GM21786 (cell line): ENCODE measurements around the gene THSD4.
"Not testable (repeated sequence)": the region's sequence is repeated elsewhere in the genome, so short reads cannot be mapped to it uniquely, and the experiment has no call there.

Experiments
- ATAC-seq: cut with Tn5 transposase; IDR thresholded peaks from one replicate; pipeline ENCODE4 v1.9.1; 2021; ENCODE audit not compliant: unreplicated experiment

Gene THSD4

DNA sequence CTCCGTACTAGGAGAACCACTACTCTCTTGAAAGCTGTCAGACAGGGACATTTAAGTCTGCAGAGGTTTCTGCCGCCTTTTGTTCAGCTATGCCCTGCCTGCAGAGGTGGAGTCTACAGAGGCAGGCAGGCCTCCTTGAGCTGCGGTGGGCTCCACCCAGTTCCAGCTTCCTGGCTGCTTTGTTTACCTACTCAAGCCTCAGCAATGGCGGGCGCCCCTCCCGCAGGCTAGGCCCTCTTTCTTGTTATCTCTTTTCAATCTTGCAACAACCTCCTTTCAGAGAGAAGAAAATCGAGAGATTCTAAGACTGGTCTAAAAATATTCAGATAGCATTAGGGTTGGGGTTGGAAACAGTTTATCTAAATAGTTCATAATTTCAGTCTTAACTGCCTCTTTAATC, 257.5 kb downstream of the THSD4 start:
- not testable (repeated sequence) for ATAC-seq

DNA sequence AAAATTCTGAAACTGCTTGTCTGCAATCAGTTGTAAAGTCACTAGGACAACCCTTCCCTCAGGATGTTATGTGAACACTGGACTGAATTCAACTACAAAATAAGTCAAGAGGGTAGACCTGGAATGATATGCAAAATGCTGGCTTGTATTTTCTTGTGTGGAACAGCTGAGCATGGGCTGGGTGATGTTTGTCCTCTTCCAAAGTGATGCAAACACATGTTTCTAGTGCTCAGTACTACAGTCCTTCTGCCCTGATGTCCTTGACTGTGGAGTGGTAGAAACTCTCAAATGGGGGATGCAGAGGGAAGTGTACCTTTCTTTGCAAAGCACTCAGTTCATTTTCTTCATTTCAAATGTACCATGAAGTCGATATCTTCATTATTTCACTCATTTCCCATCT, 258.6 kb downstream of the THSD4 start:
- no peak for ATAC-seq

DNA sequence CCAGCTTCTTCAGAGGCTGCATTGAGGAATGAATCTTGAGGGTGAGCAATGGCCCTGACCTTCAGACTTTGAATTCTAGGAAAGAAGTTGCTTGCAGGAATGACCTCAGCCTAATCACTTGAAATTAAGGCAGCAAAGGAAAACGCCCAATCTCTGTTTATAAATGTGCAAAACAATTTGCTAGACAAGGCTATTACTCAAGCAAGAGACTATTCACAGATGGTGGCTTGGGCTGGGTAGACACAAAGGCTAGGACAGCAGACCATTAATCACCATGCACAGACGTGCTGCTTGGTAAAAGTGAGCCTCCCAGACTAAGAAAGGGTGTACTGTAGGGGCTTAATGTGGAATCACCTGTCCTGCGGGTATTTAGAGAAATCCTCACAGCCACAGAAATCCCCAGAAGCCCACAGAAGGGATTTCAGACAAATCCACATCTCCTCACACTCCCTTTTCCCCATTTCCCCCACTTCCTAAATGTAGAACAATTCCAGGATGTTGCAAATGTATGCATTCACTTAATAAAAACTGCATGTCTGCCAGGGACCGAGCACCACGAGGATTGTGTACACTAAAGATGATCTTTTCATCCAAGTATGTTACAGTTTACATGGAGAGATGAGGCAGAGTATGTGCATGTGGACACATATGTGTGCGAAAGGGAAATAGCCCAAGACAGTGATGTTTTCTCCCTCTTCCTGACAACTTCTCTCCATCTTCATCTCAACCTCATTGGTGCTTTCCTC, 259.5 kb downstream of the THSD4 start:
- no peak for ATAC-seq

DNA sequence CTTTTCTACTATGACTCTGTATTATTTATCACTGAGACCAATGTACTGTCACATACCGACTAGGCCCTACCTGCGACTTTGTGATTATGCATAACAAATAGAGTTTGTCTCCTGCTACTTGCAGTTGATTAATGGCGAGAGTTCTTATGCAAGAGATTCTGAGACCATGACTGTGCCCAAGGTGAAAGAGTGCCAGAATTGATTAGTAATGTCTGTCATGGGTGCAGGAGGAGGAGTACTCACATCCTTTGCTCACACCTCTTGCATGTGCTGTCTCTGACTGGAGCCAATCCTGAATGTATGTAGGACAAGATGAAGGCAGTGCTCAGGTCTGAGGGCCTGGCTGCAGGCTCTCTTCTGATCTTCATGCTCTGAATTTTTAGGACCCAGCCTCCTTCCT, 260.7 kb downstream of the THSD4 start:
- no peak for ATAC-seq

DNA sequence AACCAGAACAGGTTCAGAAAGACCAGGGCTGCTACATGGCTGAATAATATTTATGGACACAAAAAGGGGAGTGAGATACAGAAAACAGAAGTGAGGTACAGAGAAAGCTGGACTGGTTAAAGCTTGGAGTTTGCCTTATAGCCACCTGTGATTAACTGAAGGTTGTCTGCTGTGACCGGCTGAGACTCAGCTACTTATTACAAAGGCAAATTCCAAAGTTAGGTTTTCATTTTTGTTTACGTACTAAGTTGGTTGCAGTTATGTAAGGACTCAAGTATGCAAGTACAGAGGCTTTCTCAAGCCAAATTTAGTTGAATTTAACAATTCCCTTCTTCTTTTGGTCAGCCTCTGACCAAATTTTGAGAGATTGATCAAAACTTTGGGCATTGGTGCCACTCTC, 264.6 kb downstream of the THSD4 start:
- ATAC-seq, result no peak

DNA sequence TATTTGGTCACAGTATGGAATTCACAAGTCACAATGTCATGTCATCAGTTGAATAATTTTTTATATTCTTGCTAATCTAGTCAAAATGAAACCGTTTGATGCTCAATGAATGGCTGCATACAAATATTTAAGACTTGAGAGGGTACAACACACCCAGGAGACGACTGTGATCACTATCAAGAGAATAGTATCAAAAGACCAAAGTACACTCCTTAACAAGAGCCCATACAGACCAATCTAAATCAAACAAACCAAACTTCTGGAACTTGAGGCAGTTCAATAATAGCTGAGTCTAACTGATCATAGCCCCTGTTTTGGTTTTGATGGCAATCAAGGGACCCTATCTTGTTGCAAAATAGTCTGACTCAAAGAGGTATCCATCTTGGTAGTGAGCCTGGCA, 265.1 kb downstream of the THSD4 start:
- ATAC-seq, result no peak

DNA sequence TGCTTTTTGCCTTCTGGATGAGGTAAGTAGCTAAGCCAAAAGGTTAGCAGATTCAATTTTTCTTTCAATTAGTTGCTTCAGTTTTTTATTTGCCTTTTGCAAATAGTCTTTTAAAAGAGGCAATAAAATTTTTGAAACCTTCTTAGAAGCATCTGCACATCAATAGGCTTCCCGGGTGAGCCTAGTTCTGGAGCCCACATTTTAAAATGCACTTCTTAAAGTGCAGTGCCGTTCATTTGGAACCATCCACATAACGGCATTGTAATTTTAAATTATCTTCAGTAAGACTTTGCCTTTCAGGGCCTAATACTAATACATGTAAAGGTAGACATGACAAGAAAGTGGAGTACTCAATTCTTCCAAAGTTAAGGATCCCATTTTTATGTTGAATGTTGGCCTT, 269.2 kb downstream of the THSD4 start:
- ATAC-seq, result no peak

DNA sequence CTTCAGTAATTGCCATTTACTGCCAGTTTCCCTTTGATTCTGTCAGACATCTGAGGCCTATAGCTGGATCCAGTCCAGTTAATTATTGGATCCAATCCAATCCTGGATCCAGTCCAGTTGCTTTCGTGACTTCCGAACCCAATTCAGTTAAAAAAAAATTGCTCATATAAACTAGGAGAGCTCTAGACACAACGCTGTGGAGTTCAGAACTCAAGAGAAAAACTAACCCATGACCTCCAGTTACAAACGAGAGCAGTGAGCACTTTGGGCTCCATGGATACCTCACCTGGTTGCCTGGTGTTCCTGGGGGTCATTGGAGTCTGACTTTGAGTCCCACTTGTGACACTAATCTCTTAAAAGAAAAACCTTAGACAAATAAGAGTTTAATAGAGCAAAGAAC, 269.8 kb downstream of the THSD4 start:
- ATAC-seq, result no peak

DNA sequence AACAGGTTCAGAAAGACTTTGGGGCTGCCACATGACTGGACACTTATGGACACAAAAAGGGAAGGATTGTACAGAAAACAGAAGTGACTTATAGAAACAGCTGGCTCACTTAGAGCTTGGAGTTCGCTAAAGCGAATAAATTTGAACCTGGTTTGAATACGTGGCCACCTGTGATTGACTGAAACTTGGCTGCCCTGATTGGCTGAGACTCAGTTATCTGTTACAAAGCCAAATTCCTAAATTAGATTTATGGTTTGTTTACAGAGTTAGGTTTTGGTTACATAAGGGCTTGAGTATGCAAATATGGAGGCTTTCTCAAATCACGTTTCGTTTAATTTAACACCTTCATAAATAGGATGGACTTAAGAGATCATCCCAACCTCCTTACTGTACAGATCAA, 270.2 kb downstream of the THSD4 start:
- no peak for ATAC-seq

DNA sequence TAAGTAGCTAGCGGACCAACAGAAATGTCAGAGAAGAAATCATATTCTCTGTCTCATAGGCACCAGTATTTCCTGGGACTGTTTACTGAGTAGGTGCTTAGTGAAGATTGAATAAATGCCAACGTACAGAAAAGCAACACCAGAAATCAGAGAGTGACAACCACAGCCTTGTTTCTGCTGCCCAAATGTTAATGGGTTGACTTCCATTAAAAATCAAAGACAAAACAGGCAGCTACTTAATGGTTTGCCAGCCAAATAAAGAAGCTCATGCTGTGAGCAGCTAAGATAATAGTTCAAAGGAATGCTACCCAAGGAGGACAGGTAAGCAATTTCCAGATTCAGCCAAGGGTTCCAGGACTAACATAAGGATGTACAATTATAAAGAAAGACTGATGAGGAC, 270.7 kb downstream of the THSD4 start:
- no peak for ATAC-seq

DNA sequence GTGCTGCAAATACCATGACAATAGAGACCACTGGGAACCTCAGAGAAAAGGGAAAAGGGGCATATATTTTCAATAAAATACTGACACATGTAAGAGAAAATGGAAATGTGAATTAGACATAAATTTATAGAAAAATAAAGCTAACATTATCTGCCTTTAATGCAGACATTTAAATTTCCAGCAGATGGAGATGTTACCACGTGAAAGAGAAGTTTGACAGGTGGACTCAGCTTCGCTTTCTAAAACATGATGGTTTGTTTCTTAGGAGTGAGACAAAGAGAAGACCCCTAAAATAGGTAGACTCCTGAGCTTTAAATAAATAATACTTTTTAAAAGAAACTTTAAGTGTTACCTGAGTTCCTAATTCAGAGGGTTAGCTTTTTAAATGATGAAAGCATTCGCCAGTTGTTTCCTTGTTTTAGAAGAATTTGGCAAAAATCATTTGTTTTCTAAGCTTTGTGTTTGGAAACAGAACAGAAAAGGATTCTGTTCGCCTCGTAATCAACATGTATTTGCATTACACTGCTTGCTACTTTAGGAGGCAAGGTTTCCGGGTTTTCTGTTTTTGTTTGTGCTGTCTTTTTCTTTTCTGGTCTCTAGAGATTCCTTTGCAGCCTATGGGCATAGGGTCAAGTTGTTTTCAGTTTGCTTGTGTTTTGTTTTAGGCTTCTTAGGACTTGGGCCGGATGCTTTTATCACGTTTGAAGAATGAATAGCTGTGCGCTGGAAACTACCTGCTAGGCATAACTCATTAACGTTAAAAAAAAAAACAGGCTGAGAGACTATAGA, 271.4 kb downstream of the THSD4 start:
- ATAC-seq, result no peak

DNA sequence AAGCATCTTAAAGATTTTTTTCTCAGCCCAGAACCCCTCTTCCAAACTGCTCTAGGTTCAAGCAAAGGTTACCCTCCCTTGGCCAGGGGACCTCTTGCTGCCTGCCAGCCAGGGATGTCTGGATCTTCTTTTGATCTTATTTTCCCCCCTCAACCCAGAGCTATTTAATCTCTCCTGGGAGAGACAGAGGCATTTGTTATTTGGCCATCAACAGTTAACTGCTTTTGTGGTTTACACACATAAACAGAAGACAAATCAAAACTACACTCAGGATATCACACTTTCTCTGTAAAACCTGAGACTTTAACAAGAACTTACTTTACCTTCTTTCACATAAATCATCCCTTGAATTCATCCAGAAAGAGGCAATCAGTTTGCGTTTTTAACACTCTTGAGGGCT, 272.5 kb downstream of the THSD4 start:
- no peak for ATAC-seq

DNA sequence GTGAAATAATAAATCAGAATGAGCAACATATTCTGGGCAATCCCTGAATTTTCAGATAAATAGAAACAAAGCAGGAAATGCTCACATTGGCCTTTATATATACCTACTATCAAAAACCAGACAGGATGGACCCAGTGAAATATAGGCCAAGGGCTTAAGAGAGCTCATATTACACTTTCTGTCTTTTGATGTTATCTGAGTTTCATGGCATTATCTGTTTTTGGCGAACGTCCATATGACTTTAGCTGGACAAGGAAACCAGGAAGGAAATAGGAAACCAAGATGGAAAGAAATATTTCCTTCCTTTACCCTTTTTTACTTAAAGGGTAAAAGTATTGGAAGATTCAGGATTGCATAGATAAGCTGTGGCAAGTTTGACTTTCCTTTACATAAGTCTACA, 274.8 kb downstream of the THSD4 start:
- no peak for ATAC-seq

DNA sequence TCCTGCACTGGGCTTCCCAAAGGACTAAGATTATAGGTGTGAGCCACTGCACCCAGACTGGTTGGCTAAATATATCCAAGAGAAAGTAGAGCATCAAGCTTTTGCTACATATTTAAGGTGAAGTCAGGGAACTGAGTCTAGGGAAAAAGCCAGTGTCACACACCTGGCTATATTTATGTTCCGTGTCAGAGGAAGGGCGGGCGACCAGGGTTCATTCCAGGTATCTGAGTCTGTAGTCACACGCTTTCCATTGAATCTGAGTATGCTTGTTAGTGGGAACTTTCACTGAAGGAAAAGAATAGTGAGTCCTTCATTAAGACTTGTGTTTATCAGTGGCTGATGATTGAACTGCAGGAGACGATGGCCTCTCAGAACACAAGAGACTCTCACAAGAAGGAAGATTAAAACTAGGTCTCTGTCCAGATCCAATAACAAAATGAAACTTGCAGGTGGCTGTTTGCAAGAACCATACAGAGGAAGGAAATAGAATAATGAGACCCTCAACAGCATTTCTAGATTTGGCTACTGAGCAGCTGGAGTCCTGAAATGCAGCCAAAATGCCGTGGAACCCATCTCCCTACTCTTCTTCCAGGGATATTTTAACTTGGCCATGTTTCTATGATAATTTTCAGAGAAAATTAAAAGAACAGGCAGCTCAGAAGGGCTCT, 276.3 kb downstream of the THSD4 start:
- no peak for ATAC-seq

DNA sequence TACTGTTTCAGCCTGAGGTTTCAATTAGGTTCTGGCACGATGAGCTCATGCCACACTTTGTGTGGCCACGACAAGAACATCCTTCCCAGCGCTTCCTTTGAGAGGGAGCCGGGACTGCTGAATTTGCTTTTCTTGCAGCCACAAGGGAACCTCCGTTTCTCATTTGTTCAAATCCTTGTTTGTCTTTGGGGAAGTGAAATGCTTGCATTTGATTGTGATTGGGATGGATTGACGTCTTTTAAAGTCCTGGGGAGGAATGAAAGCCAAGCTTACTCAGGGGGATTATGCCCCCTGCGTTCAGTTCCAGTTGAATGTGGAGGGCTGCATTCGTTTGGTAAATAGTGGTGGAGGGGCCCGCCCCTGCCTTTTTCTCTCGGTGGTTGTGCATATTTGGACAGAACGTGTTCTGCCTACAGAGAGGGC, 277.6 kb downstream of the THSD4 start:
- ATAC-seq, result no peak

DNA sequence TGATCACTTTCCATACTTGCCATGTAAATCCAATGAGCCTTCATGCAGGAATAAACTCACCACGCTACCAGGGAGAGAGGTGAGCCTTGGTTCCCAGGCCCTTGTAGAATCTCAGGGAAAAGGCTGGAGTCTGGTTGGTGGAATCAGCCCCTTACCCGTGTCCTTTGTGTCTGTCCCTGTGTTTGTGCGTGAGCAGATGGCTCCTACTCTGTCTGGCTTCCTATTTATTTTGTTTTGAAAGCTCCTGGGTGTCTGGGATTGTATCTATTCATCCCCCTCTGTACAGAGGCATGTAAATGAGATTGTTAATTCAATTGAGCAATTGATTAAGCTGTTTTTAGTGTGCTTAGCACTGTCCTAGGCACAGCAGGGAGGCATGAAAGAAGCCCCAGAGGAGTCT, 278.1 kb downstream of the THSD4 start:
- ATAC-seq, result no peak

DNA sequence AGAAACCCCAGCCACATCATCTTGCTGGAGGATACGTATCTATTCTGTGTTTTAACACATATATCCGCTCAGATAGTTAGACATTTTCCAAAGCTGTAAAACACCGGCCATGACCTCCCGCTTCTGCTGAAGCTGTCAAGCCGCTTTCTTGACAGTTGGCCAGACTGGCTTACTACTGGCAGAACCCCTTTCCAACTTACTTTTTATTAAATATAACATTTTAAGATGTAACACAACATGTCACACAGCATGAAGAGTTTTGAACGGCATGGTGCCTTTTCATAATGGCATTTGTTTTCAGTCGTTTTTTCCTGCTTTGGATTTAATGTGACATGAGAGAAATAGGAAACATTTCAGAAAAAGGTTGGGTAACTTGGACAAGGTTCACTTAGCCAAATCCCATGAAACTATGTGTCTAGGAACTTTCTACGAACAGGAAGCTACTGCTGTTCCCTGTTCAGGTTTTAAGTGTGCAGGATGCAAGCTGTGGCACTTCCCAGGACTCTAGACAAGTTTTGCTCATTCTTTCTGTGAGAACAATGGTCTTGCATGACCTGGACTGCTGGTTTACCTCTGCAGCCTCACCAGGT, 281.4 kb downstream of the THSD4 start:
- ATAC-seq, result no peak

DNA sequence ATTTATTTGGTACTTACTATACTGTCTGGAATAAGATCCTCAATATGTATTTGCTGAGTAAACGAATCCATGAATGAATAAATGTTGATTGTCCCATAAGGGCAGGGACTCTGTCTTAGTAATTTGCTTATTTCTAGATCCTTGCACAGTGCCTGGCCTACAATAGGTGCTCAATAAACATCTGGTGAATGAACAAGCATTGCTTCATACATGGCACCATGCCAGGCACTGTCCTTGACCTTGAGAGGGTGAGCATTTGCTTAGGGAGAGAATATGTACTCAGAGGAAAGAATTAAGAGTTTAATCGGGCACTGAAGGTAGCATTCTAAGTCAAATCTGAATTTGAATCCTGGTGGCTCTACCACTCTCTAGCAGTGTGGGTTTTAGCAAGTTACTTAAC, 282.1 kb downstream of the THSD4 start:
- no peak for ATAC-seq

DNA sequence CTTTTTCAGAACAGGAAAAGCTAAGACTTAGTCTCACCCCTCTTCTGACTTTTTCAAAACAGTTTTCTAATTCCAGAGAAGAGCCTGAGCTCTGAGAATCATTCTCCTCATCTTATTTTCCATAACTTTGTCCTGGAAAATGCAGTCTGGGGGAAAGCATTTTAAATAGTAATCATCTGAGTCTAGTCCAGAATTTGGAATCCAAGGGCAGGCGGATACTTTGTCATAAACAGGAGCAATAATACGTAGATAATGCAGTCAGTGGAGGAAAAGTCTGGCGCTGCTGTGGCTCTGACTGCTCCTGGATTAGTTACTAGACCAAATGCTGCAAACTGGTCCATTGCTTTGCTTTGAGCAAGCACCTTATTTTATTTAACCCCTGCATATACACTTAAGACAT, 285.0 kb downstream of the THSD4 start:
- ATAC-seq, result no peak

DNA sequence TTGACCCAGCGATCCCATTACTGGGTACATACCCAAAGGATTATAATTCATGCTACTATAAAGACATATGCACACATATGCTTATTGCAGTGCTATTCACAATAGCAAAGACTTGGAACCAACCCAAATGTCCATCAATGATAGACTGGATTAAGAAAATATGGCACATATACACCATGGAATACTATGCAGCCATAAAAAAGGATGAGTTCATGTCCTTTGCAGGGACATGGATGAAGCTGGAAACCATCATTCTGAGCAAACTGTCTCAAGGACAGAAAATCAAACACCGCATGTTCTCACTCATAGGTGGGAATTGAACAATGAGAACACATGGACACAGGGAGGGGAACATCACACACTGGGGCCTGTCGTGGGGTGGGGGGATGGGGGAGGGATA, 286.5 kb downstream of the THSD4 start:
- not testable (repeated sequence) for ATAC-seq

DNA sequence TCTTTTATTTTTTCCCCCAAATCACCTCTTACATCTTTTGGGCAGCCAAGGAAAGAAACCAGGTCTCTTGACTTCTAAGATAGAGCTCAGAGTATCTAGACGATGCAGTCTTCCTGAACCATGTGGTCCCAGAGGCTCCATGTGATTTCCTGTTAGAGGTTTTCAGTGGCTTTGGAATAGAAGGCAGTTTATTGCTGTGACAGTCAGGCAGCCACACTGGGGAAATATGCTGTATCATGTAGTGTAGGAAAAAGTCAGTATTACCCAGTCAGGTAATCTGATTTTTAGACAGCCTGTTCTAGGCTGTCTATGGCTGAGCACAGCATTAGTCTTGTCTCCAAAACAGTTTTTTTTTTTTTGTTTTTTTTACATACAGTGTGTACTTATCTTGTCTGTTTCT, 294.3 kb downstream of the THSD4 start:
- ATAC-seq, result no peak

DNA sequence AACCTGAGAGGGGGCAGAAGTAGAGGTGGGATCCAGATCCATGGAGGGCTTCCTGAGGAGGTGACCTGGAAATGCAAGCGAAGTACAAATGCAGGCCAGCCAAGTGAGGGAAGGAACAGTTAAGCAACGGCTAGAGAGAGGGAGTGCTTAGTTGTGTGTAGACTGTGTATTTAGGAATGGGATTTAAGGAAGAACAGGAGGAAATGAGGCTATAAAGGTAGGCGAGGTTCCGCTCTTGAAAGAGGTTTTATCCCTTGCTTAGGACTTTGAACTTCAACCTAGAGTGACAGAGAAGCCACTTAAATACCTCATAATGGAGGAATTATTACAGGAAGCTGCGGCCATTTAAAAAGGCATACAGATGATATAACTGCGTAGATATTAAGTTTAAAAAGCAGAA, 295.1 kb downstream of the THSD4 start:
- ATAC-seq, result no peak
